Measurements from ENCODE around the gene CMTR1.
A peak's percentile ranks its signal among the peaks of the same experiment; 100 is the strongest.
"Not testable (repeated sequence)": the region's sequence is repeated elsewhere in the genome, so short reads cannot be mapped to it uniquely, and the experiment has no call there.

CMTR1 gene

DNA sequence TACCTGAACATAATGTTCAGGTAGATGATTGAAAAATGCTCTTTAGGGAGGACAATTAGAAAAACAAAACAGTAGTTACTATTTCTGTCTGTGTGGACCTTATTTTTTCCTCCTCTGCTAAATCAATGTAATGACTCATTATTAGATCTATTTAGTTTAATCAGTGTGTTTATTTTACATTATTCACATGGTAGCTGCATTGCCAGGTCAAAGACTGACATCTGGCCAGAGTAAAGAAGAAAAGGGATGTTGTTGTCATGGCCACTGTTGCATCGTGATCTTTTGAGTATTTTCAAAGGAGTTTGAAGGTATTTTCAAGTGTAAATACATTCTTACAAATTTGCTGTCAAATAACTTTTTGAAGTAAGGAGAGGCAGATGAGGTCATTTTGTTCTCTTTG, 5.9 kb downstream of the CMTR1 start:
- DNase-seq = no peak

DNA sequence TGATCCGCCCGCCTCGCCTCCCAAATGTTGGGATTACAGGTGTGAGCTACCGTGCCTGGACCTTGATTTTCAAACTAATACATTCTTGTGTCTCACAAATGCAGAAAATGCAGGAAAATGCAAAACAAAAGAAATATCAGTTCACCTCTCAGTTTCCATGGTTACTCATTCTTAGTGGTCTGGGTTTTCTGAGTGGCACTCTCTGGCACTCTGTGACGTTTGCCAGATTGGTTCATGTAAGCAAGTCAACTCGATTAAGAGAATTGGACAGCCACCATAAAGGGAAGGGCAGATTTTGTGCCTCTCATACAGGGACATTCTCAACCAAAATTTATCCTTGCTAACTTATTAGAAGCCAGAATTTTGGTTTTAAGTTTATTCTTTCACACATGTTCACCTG, 8.6 kb downstream of the CMTR1 start:
- DNase-seq = no peak

DNA sequence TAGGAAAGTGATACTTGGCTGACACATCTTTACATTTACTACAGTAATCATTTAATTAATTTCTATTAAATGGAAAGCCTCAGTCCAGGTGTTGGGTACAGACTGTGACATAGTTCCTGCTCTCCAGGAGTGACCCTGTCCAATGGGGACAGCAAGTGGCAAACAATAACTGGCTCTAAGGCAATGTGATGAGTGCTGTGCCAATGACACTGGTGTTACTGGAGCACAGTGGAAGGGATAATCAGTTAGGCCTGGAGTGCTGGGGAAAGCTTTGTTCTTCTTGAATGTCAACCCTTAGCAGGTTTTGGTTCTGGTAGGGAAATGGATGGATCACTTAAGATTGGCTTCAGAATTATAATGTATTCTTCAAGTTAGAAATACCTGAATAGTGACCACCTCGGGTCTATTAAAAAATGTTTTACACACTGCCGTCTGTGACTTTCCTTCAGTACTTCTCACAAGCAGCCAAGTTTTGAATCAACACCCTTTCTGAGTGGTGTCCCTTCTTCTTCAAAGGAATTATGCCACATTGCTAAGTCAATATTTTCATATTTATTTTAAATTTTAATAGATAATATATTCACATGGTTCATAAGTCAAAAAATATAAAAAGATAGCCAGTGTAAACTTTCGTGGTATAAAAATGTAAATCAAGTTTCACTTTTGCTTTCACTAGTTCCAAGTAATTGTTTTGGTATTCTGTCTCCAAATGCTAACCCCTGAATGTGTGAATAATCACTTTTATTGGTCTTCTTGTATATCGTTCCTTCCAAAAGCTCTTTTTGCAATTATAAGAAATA, 9.6 kb downstream of the CMTR1 start:
- no peak for DNase-seq

DNA sequence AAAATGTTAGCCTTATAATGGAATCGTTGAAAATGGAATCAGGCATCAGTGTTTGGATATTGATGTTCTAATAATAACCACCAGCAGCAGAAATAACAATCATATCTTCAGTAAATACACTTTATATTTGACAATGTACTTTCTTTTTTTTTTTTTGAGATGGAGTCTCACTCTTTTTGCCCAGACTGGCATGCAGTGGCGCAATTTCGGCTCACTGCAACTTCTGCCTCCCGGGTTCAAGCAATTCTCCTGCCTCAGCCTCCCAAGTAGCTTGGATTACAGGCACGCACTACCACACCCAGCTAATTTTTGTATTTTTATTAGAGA, 10.2 kb downstream of the CMTR1 start:
- not testable (repeated sequence) for DNase-seq

DNA sequence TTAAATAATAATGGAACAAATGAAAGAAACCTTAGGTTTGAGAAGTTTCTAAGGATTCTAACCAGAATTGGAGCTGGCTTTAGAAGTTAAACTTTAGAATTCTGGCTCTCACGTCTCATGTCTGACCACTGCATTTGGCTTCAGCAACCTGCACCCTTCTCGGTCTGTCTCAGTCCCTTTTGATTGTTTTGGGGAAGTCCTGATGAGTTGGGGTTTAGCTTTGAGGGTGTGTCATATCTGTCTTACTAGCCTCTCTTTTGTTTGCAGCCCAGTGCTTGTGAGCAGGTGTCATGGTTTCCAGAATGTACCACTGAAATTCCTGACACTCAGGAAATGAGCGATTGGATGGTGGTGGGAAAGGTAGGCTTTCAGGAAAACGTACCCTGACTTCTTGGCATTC, 17.0 kb downstream of the CMTR1 start:
- DNase-seq = no peak

DNA sequence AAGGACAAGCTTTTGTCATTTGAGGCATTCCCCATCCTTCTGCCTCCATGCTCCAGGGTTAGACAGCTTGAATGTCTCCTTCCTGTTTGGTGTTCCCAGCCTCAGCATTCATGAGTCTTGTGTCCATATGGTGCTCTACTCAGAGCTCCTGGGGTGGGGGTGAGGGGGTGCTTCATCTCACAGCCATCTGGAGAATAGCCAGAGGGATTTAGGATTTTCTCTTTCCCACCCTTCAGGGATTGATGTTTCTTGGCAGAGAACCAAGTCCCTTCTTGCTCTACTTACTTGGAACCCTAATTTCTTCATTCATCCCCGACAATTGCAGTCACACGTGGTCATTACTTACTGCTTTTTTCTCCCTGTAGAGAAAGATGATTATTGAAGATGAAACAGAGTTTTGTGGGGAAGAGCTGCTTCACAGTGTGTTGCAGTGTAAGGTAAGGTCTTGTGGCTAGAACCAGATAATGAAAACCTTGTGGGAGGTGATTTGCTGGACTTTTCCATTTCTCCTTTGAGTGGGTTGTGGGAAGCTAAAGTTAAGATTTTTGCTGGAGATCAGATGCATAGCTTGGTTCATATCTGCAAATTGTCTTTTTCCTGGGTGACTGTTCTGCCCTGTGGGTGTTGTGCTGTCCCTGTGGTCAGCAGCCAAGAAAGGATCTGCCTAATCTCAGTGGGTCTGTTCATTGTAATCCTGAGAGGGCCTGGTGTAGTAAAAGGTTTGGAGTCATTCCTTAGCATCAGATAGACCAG, 18.6 kb downstream of the CMTR1 start:
- DNase-seq = peak; percentile 88

DNA sequence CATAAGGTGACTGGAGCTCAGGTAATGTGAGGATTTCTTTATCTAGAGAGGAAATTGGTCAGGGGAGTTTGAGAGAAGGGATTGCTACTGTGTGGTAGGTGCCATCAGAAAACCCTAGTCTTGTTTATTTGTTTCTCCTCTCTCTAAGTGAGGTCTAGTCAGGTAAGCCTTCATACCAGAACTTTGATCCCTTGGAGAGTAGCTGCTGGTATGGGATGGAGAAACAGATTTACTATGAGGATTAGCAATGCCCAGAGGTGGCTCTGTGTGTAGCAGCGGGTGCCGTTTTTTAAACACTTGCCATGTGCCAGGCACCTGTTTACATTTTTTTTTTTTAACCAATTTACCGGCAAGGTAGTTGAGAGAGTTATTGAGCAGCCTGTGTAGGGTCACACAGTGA, 19.5 kb downstream of the CMTR1 start:
- DNase-seq = no peak

DNA sequence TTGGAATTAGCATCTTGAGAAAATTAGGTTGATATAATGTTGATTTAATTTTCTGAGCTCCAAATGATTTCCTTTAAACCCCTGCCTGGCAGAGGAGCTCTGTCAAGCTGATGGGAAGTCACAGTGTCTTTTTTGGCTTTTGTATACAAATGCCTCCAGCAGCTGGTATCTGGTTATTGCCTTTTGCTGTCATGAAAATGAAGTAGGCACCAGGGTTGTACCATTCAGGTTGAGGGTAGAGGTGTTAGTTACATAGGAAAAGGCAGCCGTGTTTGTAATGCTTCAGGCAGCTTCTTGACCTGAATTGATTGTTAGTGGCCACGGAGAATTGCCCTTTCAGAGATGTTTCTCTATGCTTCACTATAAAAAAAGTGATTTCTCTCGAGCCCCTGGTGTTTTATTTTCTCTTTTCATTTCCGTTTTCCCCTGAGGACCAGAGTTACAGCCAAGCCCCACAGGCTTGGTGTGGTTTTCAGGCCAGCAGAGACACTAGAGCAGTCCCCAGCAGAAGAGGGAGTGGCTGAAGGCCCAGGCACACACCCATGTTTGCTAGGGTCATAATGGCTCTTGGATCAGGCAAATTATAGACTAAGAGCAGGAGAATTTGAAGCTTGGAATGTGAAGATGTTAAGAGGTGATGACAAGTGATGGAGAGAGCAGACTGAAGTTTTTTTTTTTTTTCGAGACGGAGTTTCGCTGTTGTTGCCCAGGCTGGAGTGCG, 21.6 kb downstream of the CMTR1 start:
- no peak for DNase-seq

DNA sequence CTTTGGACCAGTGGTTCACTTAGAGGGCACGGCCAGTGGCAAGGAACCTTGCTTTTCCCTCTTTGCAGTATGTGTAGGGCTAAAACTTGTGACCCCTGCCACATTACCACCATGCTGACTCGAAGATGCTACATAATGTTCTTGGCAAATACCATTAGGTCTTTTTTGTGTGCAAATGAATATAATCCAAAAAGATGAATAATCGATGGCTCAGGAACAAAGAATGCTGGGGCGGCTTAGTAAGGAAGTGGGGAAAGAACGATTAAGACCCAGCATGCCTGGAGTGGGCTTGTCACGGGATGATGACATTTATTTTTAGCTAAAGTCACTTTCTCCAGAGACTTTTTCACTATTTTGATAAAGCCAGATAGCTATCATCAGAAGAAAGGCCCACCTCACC, 23.1 kb downstream of the CMTR1 start:
- no peak for DNase-seq

DNA sequence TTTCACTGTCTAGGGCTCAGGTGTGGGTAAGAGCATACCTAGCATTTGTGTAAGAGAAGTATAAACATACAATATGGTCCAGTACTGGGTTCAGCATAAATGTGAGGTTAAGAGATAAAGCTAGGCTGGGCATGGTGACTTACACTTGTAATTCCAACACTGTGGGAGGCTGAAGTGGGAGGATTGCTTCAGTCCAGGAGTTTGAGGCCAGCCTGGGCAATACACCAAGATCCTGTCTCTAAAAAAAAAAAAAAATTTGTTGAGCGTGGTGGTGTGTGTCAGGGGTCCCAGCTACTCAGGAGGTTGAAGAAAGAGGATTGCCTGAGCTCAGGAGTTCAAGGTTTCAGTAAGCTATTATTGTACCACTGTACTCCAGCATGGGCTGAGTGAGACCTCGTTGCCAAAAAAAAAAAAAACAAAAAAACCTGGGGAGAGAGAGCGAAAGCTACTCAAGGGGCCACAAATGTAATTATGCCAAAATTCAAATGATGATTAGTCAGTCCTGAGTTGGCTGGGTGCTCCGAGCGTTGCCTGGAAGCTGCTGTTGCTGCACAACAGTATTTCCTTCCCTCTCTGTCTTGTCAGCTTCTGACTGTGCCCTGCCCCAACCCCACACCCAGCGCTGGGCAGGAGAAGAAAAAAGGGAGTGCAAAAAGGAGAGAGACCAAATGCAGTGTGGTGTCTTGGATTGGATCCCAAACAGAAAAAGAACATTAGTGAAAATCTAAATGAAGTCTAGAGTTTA, 24.0 kb downstream of the CMTR1 start:
- DNase-seq = no peak

DNA sequence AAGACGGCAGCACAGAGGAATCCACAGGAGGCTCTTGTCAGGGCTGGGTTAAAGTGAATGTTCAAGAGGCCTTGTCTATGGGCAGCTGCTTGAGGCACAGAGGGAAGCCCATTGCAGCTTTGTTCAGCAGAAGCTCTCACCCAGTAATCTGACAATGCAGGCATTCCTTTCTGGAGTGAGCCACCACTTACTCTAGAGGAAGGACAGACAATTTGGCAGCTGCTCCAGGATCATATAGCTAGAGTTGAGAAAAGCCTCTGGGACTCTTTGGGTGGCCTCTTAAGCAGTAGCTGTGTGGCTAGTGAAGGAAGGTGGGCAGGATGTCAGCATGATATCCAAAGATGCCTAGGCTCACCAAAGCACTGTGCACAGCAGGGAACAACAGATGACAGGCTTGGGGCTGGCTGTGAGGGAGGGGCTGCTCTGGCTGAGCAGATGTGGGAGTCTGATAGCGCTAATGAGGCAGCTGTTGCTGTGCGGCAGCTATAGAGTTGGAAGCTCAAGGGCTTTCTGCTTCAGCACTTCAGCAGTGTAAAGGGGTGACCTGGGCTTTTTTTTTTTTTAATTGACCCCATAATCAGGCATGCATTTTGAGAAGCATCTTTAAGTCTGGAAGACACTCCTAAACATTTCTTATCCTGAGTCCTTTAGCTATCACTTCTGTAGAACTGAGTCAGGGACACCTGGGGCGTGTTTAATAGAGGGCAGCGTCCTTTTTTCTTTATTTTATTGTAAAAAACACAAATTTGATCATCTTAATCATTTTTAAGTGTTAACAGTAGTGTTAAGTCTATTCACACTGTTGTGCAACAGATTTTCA, 27.2 kb downstream of the CMTR1 start:
- peak; percentile 92 for DNase-seq

DNA sequence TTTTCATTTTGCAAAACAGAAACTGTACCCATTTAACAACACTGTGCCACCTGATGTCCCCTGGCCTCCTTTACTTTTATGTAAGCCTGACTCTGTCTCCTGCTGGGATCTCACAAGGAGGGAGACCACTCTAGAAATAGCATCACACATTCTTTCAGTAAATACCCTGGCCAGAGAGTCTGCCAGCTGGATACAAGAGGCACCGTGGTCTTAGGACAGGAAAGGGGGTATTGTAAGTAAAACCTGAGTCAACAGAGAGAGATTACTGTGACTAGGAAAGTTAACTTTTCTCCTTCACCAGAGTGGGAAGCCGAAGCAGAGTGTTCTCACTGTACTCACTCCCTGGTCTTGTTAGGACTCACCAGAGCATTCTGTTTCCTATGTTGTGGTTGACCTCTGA, 27.8 kb downstream of the CMTR1 start:
- no peak for DNase-seq

DNA sequence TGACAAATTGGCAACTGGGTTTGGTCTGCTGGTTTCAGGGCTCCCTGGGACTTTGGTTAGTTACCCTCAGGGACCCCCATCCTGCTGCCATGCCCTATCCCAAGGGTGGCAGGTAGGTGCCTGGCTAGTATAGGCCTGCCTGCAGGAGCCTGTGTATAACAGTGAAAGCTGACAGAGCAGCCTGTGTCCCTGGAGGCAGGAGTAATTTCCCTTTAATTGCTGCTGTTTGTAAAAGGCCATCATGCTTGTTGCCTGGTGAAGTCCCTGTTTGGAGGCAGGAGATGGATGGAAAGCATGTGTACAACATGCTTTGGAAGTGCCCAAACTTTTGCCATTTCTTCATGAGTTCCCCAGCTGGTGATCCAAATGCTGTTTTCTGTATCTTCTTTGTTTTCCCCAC, 30.1 kb downstream of the CMTR1 start:
- DNase-seq = peak; percentile 4

DNA sequence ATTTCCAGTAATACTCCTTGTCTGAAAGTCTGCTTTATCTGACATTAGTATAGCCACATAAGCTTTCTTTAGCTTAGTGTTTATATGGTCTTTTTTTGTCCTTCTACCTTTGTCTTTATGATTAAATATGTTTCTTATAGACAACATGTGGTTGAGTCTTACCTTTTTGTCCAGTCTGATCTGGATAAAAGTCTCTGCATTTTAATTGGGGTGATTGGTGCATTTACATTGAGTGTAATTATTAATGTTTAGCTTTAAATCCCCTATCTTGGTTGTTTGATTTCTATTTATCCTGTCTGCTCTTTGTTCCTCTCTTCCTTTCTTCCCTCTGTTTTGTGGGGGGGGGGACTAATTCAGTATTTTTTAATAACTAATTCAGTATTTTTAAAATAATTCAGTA, 34.7 kb downstream of the CMTR1 start:
- DNase-seq = no peak

DNA sequence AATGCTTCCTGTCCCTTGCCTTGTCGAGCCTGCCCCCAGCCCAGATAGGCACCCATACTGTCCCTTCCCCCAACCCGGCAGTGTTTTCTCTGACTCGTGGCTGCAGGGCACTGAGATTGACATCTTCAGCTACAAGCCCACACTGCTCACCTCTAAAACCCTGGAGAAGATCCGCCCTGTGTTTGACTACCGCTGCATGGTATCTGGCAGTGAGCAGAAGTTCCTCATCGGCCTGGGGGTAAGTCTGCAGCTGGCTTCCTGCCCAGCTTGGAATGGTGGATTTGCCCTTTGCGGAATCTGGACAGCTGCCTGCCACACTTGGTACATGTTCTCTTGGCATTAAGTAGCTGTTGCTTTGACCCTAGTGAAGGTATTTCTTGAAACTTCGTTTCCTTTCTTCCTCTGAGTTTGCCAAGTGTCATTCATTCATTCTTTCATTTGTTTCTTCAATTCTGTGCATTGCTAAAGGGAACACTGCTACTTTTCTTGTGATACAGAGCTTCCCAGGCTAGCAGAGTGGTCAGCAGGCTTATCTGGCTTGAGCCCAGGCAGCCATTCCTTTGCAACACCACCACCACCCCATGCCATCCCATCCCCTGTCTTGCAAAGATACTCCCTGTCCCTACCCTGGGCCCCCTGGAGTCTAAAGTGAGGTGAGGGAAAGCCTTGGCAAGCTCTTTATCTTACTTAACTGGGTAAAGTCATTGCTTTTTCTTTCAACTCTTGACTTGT, 40.5 kb downstream of the CMTR1 start:
- DNase-seq = peak; percentile 50

DNA sequence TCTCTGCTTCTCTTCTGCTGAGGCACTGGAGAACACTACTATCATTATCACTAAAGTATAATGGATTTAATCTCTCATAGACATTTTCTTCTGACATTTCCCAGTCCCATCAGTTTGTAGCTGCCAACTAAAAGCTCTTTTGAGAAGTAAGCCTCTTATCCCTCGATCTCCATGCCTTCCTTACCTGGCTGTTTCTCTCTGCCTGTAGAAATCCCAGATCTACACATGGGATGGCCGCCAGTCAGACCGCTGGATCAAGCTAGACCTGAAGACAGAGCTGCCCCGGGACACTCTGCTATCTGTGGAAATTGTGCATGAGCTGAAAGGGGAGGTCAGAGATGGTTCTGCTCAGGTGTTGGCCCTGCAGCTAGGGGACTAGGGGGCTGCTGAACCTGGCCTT, 41.3 kb downstream of the CMTR1 start:
- no peak for DNase-seq

DNA sequence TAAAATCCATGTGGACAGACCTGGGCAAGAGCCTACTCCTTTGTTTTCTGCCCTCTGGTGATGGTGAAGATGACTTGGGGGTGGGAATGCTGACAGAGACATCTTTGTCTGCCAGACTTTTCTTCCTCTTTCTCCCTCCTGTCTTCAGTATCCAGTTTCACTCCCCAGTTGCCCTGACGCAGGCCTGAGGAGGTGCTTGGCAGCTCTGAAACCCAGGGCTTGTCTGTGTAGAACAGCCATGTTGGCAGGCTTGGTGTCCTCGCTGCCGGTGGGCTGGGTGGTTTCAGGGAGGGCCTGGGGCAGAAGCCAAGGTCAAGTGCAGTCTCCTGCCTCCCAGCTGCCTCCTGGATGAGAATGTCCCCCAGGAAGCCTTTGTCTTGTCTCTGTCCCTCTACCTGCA, 44.2 kb downstream of the CMTR1 start:
- no peak for DNase-seq

DNA sequence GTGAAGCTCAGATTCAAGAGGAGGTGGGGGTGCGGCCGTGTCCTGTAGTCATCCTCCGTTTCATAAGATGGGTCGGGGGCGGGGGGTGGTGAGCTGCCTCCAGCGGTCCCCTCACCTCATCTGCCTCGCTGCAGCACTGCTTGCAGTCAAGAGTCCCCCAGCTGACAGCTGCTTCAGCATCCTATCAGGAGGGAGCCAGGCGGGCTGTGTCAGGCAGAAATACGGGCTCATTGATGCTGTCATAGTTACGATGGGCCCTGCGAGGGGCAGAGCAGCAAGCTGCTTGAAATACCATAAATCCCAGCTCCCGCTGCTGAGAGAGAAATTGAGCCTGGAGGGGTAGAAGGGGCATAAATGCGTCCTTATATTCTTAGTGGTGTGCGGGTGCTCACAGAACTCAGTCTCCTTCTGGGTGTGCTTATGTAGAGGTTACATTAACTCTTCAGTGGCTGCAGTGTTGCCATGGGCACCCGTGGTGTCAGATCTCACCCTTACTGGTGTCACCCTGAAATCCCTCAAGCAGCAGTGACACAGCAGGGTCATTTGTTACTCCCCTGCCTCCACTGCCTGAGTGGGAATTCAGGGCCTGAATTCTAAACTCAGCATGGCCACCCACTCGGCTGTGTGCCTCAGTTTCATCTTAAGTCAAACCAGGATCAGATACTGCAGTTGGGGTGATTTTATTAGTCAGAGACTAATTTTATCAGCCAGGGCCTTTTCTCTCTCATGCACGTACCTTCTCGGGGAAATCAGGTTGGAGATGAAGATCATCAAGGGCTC, 44.8 kb downstream of the CMTR1 start:
- DNase-seq = no peak

DNA sequence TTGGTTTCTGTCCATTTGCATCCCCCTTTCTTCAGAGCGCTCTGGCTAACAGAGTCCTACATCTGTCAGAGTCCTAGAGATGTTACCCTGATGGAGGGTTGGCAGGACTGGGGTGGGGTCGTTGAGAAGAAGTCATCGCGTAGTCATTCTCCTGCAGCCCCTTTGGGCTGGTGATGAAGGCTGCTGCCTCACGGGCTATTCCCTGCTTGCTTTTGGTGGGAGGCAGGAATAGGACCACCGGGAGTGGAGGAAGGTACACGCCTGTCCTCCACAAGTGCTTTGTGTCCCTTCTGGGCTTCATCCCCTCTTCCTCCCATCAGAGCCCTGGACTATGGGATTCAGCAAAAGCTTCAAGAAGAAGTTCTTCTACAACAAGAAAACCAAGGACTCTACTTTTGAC, 45.8 kb downstream of the CMTR1 start:
- no peak for DNase-seq

DNA sequence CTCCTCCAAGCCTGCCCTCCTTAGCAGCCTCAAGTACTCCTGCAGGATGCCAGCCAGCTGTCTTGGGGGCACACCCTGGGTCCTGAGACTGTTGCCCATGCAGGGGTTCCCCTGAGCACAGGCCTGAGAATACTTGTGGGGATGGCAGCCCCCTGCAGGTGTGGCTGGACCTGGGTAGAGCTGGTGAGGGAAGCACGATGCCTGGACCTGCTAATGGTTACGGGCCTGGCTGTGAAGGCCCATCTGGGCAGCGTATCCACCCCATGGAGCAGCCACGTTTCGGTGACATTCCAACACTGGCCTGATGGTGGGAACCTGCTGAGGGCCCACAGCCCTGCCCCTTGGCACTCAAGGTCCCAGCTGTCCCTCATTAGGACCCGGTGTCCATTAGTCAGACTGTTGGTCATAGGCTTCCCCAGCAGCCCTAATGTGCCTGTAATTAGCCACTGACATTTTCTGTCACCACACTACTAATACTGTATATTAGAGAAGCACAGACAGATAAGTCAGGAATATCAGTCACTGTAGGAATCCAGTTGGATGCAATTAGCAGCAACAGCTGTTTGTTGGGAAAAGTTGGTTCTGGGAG, 46.3 kb downstream of the CMTR1 start:
- no peak for DNase-seq
